Activated CD8-positive, alpha-beta memory T cell treated with anti-CD3 and anti-CD28 coated beads for 36 hours (primary cell): ENCODE results near the gene ZMAT3. TPM values are rescaled to one million over a fixed set of nuclear protein-coding genes. Genes with fewer than 3 reads are reported as not detected.
"Not testable (repeated sequence)": the region's sequence is repeated elsewhere in the genome, so short reads cannot be mapped to it uniquely, and the experiment has no call there.

ENCODE experiments used
- CTCF ChIA-PET: fragments of 350-600 bp; sonication (Branson Sonifier 250); formaldehyde crosslinking; loops from one replicate; lab custom pipeline; 2021; ENCODE audit warnings: antibody characterized with exemption; lab: Charles Lee
- POLR2A ChIA-PET: fragments of 350-600 bp; sonication (Branson Sonifier 250); formaldehyde crosslinking; loops from one replicate; lab custom pipeline; 2021; ENCODE audit warnings: antibody characterized with exemption; lab: Charles Lee
- total RNA-seq, 2 experiments: library from RNA; stranded (reverse); gene quantifications; one replicate each; pipeline ENCODE4 v1.2.3, GENCODE V29; 2021

Gene ZMAT3
- total RNA-seq, 2 experiments from 2014 or later = 11.3 to 11.6 TPM

- CTCF ChIA-PET, POLR2A ChIA-PET: not testable (repeated sequence)
Observed at GRCh38 chr3:179033304-179033657, 38.3 kb downstream of the ZMAT3 start.

DNA sequence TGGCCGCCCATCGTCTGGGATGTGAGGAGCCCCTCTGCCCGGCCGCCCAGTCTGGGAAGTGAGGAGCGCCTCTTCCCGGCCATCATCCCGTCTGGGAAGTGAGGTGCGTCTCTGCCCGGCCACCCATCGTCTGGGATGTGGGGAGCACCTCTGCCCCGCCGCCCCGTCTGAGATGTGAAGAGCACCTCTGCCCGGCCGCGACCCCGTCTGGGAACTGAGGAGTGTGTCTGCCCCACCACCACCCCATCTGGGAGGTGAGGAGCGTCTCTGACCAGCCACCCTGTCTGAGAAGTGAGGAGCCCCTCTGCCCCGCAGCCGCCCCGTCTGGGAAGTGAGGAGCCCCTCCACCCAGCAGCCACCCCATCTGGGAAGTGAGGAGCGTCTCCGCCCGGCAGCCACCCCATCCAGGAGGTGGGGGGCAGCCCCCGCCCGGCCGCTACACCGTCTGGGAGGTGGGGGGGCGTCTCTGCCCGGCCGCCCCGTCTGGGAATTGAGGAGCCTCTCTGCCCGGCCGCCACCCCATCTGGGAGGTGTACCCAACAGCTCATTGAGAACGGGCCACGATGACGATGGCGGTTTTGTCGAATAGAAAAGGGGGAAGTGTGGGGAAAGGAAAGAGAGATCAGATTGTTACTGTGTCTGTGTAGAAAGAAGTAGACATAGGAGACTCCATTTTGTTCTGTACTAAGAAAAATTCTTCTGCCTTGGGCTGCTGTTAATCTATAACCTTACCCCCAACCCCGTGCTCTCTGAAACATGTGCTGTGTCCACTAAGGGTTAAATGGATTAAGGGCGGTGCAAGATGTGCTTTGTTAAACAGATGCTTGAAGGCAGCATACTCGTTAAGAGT, 38.9 kb downstream of the ZMAT3 start:
- POLR2A ChIA-PET, CTCF ChIA-PET: not testable (repeated sequence)

DNA sequence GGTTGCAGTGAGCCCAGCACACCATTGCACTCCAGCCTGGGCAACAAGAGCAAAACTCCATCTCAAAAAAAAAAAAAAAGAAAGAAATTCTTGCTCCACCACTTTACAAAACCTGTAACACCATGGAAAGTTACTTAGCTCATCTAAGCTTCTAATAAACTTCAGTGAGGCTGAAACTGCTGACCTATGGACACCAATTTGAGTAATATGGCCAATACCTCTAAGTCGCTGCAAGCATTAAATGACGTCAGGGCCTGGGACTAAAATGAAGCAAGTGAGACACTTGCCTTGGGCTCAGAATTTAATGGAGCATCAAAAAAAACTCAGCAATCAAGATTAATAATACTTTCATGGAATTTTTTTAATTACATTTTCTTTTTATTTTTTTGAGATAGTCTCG, 42.5 kb downstream of the ZMAT3 start:
- CTCF ChIA-PET = no interaction called here
- POLR2A ChIA-PET = no interaction called here

GRCh38 chr3:179028408-179028807, 43.2 kb downstream of the ZMAT3 start:
- ChIA-PET CTCF (no interaction called here), POLR2A (no interaction called here)

- POLR2A ChIA-PET = no interaction called here
- CTCF ChIA-PET = no interaction called here
Observed at GRCh38 chr3:179027326-179027900, 44.2 kb downstream of the ZMAT3 start.

DNA sequence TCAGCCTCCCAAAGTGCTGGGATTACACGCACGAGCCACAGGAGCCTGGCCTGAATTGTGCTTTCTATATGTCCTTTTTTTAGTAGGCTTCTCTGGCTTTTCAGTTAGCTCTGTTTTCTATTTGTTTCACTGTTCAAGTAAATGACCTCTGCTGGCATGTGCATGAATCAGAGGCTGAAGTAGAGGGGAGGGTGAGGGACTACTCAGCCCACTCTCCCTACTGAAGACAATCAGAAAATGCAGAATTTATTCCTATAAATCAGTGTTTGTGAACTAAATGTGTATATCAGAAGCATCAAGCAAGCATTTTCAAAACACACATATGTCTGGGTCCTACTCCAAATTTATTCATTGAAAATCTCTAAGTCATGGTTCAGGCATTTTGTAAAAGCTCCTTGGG, 45.0 kb downstream of the ZMAT3 start:
- POLR2A ChIA-PET = no interaction called here
- CTCF ChIA-PET = no interaction called here

DNA sequence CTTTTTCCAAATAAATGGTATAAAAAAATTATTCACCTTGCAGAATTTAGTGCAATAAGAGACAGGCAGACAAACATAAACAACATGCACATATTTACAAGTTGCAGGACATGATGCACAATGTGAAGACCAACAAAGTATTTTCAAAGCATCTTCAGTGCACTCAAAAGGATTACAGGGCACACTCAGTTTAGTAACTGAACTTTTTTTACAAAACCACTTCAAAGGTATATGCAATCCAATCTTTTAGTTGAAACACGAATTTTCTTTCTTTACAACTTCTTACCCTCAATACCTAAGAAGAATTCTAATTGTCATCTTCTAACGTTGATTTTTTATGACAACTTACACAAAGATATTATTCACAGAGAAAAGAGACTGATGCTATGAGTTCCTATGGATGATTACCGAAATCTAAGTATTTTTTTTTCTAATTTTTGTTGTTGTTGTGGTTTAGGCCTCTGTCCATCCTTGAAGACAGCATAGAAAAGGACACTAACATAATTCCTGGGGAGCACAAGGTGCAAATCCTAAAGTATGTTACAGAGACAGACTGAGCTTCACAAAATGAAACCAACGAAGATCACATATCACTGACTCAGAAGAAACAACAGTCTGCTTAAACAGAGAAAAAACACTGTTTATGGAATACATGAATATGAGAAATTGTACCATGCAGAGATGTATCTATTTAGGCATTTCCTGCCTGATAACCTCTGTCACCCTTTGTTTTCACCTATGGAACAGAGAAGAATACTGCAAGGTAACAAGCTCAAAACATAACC, 50.3 kb downstream of the ZMAT3 start:
- ChIA-PET POLR2A (no interaction called here), CTCF (no interaction called here)

GRCh38 chr3:179020112-179020511, 51.5 kb downstream of the ZMAT3 start:
- ChIA-PET CTCF (interaction anchor here (0.8 kb wide), 1 partner anchor 294 kb away, joined by 3 read pairs; no protein-coding TSS in a partner anchor), POLR2A (no interaction called here)

GRCh38 chr3:179018808-179019207, 52.8 kb downstream of the ZMAT3 start:
- ChIA-PET CTCF (no interaction called here), POLR2A (no interaction called here)

DNA sequence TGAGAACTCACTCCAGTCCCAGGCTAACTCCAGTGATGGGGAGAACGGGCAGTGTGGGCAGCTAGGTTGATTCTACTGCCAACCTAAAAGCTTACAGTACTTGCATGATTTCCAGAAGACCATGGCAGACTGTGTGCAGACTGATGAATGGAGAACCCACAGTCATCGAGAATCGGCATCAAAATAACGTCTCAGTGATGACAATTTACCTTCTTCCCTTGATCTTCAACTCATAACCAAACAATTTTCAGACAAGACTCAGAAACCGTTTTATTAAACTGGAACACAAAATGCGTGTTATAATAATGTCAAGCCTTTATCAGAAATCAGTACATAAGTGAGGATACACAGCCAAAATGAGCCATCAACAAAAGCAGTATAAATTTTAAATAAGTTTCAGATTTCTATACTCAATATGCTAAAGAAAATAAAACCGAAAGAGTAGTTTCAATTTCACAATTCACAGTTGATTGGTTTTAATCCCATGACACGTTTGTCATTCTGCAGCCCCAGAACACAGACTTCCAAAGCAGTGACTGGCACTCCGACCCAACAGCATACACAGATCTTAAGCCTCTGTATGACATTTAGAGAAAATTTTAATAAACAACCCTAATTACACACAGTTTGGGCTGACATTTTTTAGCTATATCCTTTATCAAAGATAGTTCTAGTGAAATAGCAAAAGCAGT, 54.5 kb downstream of the ZMAT3 start:
- ChIA-PET CTCF (no interaction called here), POLR2A (no interaction called here)

DNA sequence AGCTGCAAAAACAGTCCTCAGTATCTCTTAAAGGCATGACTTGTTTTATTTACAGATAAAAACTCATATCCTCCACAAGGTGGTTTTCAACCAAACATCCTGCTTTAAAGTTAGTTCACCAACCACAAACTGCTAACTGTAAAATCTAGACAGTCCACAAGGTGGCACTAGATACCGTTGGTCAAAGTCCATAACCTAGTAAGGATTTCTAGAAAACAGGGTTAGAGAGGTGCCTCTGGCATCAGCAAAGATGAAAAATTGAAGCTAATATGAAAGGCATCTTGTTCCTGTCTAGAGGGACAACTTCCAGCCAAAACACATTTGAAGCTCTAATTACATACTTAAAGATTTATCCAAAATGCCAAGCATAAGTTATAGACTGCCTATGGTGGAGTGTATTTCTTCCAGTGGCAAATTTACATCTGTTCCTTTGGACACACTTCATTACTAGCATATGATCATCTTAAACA, 56.0 kb downstream of the ZMAT3 start:
- CTCF ChIA-PET = interaction anchor here (0.6 to 1.3 kb wide), 6 partner anchors 28 to 307 kb away, joined by 3 to 4 read pairs (median 3); partner anchors contain the start of gene ZNF639
- POLR2A ChIA-PET = interaction anchor here (0.6 kb wide), 1 partner anchor 132 kb away, joined by 4 read pairs; no protein-coding TSS in a partner anchor

DNA sequence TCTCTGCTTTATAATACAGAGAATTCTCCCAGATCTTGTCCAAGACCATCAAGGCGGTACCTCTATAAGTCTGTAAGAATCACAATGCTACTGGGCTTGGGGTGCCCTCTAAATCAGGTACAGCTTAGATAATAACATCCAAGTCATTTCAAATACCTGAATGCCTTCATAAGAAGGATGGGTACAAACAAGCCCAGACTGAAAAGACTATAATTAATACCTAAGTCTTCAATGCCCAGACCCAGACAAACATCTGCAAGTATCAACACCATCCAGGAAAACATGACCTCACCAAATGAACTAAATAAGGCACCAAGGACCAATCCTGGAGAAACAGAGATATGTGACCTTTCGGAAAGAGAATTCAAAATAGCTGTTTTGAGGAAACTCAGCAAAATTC, 65.9 kb downstream of the ZMAT3 start:
- POLR2A ChIA-PET = no interaction called here
- CTCF ChIA-PET = no interaction called here

DNA sequence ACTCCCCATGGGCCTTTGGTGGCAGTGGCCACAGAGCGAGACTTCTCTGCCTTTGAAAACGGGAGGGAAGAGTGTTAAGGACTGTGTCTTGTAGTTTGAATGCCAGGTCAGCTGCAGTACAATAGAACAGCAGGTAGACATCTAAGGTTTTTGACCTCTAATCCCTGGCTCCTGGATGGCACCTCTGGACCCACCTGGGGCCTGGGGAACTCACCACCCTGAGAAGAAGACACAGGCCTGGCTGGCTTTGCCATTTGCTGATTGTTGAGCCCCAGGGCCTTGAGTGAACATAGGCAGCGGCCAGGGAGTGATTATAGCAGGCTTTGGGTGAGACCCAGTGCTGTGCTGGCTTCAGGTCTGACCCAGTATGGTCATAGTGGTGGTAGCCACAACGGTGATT, 66.4 kb downstream of the ZMAT3 start:
- ChIA-PET CTCF (no interaction called here), POLR2A (no interaction called here)

DNA sequence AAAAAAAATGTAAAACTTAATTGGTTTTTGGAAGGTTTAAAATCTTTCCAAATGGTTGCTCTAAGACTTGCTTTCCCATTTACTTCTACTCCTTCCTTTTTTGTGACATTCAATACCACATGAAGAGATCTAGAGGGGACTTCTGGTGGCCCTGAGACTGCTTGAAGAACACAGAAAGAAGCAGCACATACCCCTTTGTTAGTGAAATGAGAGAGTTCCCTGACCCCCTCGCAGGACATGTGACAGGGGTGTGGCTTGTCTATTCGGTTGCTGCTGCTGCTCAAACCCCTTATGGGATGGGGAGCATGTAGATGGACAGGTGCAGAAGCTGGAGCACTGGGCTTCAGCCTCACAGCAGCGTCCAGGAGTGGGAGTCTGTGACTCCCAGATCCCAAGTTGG, 71.0 kb downstream of the ZMAT3 start:
- ChIA-PET CTCF (no interaction called here), POLR2A (no interaction called here)

GRCh38 chr3:179000144-179000543, 71.5 kb downstream of the ZMAT3 start:
- CTCF ChIA-PET = no interaction called here

GRCh38 chr3:178996399-178996798, 75.2 kb downstream of the ZMAT3 start:
- ChIA-PET CTCF (no interaction called here), POLR2A (no interaction called here)

More at GRCh38 chr3:179000144-179000543, 71.5 kb downstream of the ZMAT3 start:
- POLR2A ChIA-PET = no interaction called here

GRCh38 chr3:178990293-178990692, 81.3 kb downstream of the ZMAT3 start:
- POLR2A ChIA-PET = no interaction called here
- CTCF ChIA-PET = no interaction called here

- ChIA-PET POLR2A (no interaction called here), CTCF (no interaction called here)
Observed at GRCh38 chr3:178989821-178990220, 81.8 kb downstream of the ZMAT3 start.

GRCh38 chr3:178987745-178988144, 83.9 kb downstream of the ZMAT3 start:
- ChIA-PET CTCF (interaction anchor here (1.1 kb wide), 1 partner anchor 28 kb away, joined by 3 read pairs; no protein-coding TSS in a partner anchor), POLR2A (no interaction called here)
